DND-41 (cell line): ENCODE measurements around the gene FANK1.

ENCODE experiments used
- CTCF ChIP-seq: IDR thresholded peaks from 2 replicates; pipeline ENCODE4 v1.5.1; 2012; ENCODE audit warnings: borderline replicate concordance, low read length, moderate library complexity, mild to moderate bottlenecking; ENCODE audit not compliant: poor library complexity, severe bottlenecking; ENCODE audit errors: extremely low read depth
- EZH2 ChIP-seq: IDR thresholded peaks from 3 replicates; pipeline ENCODE4 v1.6.1; 2012; ENCODE audit warnings: borderline replicate concordance, low read depth, mild to moderate bottlenecking, moderate library complexity, low read length, inconsistent platforms; ENCODE audit not compliant: severe bottlenecking

- TF ChIP-seq CTCF (no peak), EZH2 (no peak)
Observed at GRCh38 chr10:125984865-125985495, 88.6 kb downstream of the FANK1 start.
